ENCODE measurements around the gene EME1. TPM values are rescaled to one million over a fixed set of nuclear protein-coding genes. Genes with fewer than 3 reads are reported as not detected.

The EME1 gene
- total RNA-seq, 1 donor from 2014 or later = 3.6 TPM

DNA sequence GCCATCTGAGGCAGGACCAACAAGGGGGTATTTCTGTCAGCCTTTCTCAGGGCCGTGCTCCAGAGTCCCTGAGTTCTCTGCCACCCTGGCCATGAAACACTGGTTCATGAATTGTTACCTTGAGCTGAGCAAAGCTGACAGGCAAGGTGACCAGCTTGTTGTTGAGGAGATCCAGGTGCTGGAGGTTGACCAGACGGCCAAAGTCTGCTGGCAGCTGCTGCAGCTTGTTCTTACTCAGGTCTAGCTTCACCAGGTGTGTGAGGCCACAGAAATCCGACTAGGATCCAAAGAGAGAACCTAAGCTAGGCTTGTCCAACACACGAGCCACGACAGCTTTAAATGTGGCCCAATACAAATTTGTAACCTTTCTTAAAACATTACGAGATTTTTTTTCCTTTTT is 19.6 kb downstream of the EME1 start:
- no peak for DNase-seq
- Mint-ChIP-seq H3K27ac (no peak overlapping the region), H3K9me3 (no peaks in the 10 kb centered on the region), H3K36me3 (ENCODE audit: low read depth) (peaks cover 76% of the 10 kb centered on the region), H3K4me1 (peaks cover 32% of the 10 kb centered on the region), H3K27me3 (no peaks in the 10 kb centered on the region), H3K4me3 (no peak overlapping the region)
- intact Hi-C loops (cut with micrococcal nuclease) = no loop called here
- no peak for ATAC-seq (ENCODE audit: low read depth)
- CTCF ChIA-PET = no interaction called here
- POLR2A ChIA-PET = no interaction called here
- TF ChIP-seq, protein P1, sequence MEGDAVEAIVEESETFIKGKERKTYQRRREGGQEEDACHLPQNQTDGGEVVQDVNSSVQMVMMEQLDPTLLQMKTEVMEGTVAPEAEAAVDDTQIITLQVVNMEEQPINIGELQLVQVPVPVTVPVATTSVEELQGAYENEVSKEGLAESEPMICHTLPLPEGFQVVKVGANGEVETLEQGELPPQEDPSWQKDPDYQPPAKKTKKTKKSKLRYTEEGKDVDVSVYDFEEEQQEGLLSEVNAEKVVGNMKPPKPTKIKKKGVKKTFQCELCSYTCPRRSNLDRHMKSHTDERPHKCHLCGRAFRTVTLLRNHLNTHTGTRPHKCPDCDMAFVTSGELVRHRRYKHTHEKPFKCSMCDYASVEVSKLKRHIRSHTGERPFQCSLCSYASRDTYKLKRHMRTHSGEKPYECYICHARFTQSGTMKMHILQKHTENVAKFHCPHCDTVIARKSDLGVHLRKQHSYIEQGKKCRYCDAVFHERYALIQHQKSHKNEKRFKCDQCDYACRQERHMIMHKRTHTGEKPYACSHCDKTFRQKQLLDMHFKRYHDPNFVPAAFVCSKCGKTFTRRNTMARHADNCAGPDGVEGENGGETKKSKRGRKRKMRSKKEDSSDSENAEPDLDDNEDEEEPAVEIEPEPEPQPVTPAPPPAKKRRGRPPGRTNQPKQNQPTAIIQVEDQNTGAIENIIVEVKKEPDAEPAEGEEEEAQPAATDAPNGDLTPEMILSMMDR (IDR thresholded peaks at IDR 0.05) = no peak

DNA sequence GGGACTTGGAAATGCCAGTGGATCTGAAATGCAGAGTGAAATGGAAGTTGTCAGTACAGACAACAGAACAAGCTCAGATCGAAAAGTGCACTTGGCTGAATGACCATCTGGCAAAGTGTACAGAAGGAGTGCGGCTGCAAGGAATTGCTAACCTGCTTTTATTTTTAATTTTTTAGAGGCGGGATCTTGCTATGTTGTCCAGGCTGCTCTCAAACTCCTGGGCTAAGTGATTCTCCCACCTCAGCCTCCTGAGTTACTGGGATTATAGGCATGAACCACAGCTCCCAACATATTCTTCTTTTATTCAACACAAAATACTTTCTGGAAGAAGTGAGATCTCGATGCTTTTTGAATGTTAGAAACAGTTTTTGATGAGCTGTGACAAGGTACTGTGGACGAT is 20.7 kb downstream of the EME1 start:
- Mint-ChIP-seq H3K4me3 (no peak overlapping the region), H3K4me1 (peaks cover 35% of the 10 kb centered on the region), H3K9me3 (no peaks in the 10 kb centered on the region), H3K27ac (no peak overlapping the region), H3K27me3 (no peaks in the 10 kb centered on the region), H3K36me3 (ENCODE audit: low read depth) (peaks cover 65% of the 10 kb centered on the region)
- ATAC-seq (ENCODE audit: low read depth) = no peak
- intact Hi-C loops (cut with micrococcal nuclease) = no loop called here
- CTCF ChIA-PET = no interaction called here
- DNase-seq = no peak
- TF ChIP-seq, protein P1 (IDR thresholded peaks at IDR 0.05) = no peak
- POLR2A ChIA-PET = no interaction called here

DNA sequence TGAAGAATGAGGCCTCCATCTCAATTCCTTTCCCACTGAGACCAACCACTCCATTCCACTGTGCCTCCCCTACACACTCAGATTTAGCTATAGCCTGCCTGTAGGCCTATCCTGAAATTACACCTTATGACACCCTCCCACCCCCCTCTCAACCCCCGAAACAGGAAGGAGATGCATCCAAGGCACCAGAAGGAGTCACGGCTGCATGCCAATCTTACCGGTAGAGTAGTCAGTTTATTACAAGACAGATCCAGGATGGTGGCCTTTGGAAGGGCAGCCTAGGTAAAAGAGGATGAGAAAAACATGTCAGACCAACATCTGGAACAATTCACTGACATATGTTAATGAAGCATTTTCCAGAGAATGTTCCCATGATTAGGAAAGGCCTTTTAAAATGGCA is 21.7 kb downstream of the EME1 start:
- Mint-ChIP-seq H3K27ac (no peak overlapping the region), H3K27me3 (no peaks in the 10 kb centered on the region), H3K4me3 (no peak overlapping the region), H3K4me1 (peaks cover 35% of the 10 kb centered on the region), H3K36me3 (ENCODE audit: low read depth) (peaks cover 56% of the 10 kb centered on the region), H3K9me3 (no peaks in the 10 kb centered on the region)
- POLR2A ChIA-PET = interaction anchor here (0.7 kb wide), 1 partner anchor 904 kb away, joined by 4 read pairs; no protein-coding TSS in a partner anchor
- CTCF ChIA-PET = no interaction called here
- intact Hi-C loops (cut with micrococcal nuclease) = loop anchor here (5.0 kb wide), 2 partner anchors 32 to 1487 kb away; partner anchors contain the start of gene UBE2Z
- DNase-seq (no peak), ATAC-seq (ENCODE audit: low read depth) (no peak)
- TF ChIP-seq, protein P1 (IDR thresholded peaks at IDR 0.05) = no peak

DNA sequence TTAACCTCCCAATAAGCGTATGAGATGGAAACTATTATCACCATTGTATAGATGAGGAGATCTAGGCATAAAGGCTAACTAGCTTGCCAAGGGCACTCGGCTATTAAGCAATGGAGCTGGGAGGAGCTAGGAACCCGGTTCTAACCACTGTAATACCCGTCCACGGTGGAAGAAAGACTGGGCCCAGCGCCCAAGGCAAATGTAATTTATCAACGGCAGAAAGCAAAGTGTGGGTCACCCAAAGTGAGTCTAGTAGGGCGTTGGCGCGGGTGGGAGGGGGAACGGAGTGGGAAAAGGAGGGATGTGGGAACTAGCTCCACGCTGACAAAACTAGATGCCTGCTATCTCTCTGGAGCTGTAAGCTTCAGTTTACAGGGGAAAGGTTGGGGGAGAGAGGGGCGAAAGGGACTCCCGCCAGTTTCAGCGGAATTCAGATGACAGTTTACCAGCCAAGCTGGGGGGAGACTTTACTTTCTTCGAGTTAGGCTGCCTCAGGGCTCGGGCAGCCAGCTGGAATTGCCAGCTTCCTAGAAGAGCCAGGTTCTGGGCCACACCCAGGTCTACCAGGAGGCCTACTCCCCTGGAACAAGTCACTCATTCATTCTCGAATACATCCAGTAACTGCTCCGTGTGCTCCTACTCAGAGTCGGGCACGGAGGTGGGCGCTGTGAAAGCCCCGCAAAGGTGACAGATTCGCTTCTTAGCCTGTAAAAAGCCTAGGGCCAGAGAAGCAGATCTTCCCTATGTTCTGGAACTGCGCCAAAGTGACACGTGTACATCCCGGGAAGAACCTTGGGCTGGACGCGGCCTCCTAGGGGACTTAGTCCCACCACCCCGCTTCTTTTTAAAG is 23.5 kb downstream of the EME1 start:
- Mint-ChIP-seq H3K27me3 (no peaks in the 10 kb centered on the region), H3K4me3 (peak overlapping the region; percentile 88), H3K4me1 (peaks cover 26% of the 10 kb centered on the region), H3K27ac (peak overlapping the region; percentile 76), H3K36me3 (ENCODE audit: low read depth) (peaks cover 40% of the 10 kb centered on the region), H3K9me3 (no peaks in the 10 kb centered on the region)
- ChIA-PET POLR2A (interaction anchor here (0.5 to 4.2 kb wide), 20 partner anchors 8 to 470 kb away, joined by 3 to 33 read pairs (median 6); partner anchors contain the start of genes ACSF2, EME1, LUC7L3 and MRPL27), CTCF (interaction anchor here (0.7 to 3.2 kb wide), 20 partner anchors 8 to 87 kb away, joined by 3 to 29 read pairs (median 5); partner anchors contain the start of genes ACSF2, EME1, MRPL27 and RSAD1)
- ATAC-seq (ENCODE audit: low read depth) = no peak
- no peak for DNase-seq
- intact Hi-C loops (cut with micrococcal nuclease) = loop anchor here (1.0 to 5.0 kb wide), 8 partner anchors 23 to 1489 kb away; partner anchors contain the start of genes ACSF2, EME1, MRPL27 and RSAD1
- TF ChIP-seq, protein P1 (IDR thresholded peaks at IDR 0.05) = no peak
